ENCODE results near the gene FAM124B.

GRCh38 chr2:224379986-224380385, 21.9 kb downstream of the FAM124B start:
- TF ChIP-seq CTCF (IDR thresholded peaks at IDR 0.05), result no peak
- no peak for TF ChIP-seq POLR2A (IDR thresholded peaks at IDR 0.05)

Measured in heart left ventricle (tissue), 13 donors.